H54 (cell line): ENCODE measurements around the gene RASL10A.

ENCODE experiments used
- DNase-seq: peaks from one replicate; pipeline ENCODE4 v3.0.0; 2011; ENCODE audit warnings: low spot score, mixed read lengths; ENCODE audit not compliant: insufficient read length
- FAIRE-seq: peaks from 3 replicates; lab custom pipeline; 2011; peaks lifted over from hg19 to GRCh38; lab: Jason Lieb, UNC
- POLR2A ChIP-seq: IDR thresholded peaks from 2 replicates; pipeline ENCODE4 v1.6.1; 2011; ENCODE audit warnings: low read depth, mild to moderate bottlenecking, low read length

Gene RASL10A

DNA sequence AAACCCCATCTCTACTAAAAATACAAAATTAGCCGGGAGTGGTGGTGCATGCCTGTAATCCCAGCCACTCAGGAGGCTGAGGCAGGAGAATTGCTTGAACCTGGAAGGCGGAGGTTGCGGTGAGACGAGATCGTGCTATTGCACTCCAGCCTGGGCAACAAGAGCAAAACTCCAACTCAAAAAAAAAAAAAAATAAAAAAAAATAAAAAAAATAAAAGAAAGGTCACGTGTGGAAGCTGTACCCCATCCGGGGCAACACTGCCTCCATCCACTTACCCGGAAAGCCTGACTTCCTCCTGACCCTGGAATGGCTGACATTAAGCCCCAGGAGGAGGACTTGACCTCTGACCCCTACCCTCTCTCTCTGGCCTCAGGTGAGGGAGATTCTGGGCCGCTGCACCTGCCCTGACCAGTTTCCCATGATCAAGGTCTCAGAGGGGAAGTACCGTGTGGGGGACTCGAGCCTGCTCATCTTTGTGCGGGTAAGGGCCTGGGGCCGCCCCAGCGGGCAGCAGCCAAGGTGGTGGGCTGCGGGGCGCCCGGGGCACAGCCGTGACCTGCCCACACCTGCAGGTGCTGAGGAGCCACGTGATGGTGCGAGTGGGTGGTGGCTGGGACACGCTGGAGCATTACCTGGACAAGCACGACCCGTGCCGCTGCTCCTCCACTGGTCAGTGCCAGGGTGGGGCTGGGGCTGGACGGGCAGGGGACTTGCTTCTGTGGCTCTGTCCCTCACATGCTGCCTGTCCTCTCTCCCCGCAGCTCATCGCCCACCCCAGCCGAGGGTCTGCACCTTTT lies 5.2 kb downstream of the RASL10A start:
- FAIRE-seq (no peak), DNase-seq (no peak)
- TF ChIP-seq POLR2A: no peak

DNA sequence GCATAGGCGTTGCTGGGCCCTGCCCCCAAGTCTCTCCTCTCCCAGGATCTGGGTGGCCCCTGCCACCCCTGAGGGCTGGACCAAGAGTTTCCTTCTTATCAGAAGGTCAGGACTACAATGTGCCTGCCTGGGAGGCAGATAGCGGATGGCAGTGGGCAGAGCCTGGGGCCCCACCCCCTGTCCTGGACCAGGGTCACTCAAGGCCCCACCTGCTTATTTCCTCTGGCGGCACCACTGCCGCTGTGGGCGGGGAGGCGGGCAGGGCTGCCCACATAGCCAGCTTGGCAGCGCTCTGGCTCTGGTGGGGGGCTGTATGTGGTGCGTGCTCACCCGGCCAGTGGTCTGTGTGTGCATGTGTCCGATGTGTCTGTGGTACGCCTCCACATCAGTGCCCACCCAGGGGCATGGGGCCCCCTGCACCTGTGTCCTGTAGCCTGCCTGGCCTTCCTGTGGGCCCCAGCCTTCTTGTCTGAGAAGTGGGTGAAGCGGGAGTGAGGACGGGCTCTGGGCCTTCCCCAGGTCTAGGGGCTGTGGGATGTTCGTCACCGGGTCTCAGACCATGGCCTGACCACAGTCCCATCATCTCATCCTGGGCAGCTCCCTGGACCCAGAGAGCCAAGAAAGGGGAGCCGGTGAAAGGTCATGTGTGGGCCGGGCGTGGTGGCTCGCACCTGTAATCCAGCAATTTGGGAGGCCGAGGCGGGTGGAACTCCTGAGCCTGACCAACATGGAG lies 6.0 kb downstream of the RASL10A start:
- FAIRE-seq (no peak), DNase-seq (no peak)
- no peak for TF ChIP-seq POLR2A

DNA sequence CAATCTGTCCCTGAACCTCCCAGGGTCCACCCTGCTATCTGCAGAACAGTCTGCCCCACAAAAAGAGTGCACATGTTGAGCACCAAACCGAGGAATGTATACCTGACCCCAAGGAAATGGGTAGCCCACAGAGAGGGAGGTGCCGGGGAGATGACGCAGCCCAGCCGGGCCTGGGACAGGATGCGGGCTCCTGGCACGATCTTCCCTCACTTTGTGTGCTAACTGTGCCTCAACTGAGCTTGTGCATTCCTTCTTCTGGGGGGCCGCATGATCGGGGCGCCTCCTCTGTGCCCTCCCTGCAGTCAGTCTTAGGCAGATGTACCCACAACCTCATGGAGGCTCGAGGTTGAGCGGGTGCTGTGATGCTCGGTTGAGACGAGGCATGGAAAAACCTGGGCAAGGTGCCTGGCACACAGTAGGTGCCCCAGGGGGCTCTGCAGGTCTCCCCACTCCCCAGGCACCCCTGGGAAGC lies 6.7 kb downstream of the RASL10A start:
- peak; percentile 82 for DNase-seq
- FAIRE-seq: no peak
- no peak for TF ChIP-seq POLR2A

DNA sequence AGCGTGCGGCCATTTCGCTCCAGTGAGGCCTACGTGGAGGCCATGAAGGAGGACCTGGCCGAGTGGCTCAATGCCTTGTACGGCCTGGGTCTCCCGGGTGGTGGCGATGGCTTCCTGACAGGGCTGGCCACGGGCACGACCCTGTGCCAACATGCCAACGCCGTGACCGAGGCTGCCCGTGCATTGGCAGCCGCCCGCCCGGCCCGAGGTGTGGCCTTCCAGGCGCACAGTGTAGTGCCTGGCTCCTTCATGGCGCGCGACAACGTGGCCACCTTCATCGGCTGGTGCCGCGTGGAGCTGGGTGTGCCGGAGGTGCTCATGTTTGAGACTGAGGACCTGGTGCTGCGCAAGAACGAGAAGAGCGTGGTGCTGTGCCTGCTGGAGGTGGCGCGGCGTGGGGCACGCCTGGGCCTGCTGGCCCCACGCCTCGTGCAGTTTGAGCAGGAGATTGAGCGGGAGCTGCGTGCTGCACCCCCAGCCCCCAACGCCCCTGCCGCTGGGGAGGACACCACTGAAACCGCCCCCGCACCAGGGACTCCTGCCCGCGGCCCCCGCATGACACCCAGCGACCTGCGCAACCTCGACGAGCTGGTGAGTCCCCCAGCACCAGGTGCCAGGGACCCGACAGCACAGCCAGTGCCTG lies 7.2 kb downstream of the RASL10A start:
- DNase-seq: no peak
- no peak for TF ChIP-seq POLR2A
- no peak for FAIRE-seq

DNA sequence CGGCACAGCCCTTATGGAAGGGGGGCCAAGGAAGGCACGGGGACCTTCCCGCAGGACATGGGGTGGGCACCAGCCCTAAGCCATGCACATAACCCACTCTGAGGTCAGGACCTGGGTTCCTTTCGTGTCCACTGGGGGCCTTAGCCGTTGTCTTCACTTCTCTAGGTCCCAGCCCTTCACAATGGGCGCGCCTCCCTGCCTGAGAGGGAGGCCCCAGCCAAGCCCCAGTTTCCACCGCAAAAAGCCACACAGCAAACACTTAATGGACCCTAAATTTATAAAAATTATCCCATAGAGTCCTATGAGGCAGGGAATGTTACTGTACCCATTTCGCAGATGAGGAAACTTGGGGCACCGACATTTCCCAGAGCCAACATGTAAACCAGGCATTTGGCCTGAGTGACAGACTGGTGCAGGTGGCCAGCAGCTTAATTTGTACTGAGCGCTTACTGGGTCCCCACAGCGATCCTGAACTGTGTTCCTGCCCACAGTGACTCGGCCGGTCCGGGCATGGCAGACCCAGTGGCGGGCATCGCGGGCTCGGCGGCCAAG lies 7.8 kb downstream of the RASL10A start:
- TF ChIP-seq POLR2A: no peak
- DNase-seq: no peak
- no peak for FAIRE-seq

DNA sequence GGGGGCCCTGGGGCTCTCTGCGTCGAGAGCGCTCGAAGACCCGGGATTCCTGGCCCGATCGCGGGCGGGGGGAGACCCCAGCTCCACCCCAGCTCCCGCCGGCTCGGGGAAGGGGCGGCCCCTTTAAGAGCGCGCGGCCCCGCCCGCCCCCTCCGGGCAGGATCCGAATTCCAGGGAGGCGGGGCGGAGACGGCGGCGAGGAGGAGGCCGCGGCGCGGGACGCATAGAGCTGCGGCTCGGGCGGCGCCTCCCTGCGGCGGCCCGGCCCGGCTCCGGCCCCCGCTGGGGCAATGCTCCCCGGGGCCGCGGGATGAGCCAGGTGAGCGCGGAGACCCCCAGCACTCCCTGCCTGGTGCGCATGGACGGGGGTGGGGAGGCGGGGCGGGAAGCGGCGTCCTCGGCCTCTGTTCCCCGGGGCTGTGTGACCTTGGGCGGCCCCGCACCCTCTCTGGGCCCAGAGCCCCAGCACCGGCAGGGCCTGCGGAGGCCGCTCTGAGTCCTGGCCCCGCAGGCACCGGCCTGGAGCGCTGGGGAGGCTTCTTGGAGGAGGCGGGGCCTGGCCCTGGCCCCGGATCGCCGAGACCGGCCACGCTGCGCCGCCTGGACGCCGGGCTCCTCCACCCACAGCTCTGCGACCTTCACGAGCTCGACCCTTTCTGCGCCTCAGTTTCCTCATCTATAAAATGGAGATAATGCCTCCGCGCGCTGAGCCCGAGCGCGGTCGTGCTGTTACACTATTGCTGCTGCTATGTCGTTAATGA lies 8.5 kb downstream of the RASL10A start:
- DNase-seq (peak; percentile 62), FAIRE-seq (no peak)
- TF ChIP-seq POLR2A: peak; percentile 68

DNA sequence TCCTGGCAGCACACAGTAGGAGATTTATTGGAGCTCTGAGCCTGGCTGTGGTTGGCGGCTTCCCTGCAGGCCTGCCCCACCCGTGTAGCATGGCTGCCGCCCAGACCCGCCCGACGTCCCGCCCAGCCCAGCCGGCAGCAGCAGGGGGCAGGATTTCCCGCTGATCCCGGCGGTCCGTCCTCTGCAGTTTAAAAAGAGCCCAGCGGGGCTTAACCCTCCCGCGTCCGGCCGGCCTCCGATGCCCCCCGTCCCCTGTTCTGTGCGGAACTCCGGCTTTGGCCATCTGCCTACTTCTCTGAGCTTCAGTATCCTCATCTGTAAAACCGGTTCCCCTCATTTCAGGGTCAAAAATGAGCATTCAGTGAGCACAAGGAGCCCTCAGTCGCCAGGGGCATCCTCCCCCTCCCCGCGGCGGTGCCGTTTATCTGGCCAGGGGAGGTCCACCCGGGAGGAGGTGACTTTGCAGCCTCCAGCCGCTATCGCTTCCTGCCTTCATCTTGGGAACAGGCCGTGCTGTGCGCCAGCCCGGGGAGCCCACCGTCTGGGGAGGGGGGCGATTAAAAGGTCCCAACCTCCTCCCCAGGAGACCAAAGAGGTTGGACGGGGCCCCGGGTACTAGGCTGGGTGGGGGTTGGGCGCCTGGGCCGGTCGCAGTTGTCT lies 9.2 kb downstream of the RASL10A start, which contains the start of gene GAS2L1:
Gene GAS2L1, plus strand, starts transcription at position 476 of the 660 bp plus-strand sequence. CDS start 1,456 bp downstream, outside the sequence.
- FAIRE-seq: no peak
- DNase-seq: peak; percentile 83
- no peak; the same call in 1 of the 2 replicates for TF ChIP-seq POLR2A

DNA sequence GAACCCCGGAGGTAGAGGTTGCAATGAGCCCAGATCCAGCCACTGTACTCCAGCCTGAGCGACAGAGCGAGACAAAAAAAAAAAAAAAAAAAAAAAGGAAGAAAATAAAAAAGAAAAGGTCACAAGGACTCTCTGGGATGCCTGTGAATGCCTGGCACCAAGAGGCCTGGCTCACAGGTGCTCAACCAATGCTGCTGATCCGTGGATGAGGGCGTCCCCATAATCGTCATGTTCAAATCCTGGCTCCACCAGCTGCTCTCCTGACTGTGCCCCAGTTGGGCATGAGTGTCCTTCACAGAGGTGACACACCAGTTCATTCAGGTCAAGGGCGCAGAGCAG lies 9.7 kb downstream of the RASL10A start:
- no peak for TF ChIP-seq POLR2A
- DNase-seq (no peak), FAIRE-seq (no peak)

DNA sequence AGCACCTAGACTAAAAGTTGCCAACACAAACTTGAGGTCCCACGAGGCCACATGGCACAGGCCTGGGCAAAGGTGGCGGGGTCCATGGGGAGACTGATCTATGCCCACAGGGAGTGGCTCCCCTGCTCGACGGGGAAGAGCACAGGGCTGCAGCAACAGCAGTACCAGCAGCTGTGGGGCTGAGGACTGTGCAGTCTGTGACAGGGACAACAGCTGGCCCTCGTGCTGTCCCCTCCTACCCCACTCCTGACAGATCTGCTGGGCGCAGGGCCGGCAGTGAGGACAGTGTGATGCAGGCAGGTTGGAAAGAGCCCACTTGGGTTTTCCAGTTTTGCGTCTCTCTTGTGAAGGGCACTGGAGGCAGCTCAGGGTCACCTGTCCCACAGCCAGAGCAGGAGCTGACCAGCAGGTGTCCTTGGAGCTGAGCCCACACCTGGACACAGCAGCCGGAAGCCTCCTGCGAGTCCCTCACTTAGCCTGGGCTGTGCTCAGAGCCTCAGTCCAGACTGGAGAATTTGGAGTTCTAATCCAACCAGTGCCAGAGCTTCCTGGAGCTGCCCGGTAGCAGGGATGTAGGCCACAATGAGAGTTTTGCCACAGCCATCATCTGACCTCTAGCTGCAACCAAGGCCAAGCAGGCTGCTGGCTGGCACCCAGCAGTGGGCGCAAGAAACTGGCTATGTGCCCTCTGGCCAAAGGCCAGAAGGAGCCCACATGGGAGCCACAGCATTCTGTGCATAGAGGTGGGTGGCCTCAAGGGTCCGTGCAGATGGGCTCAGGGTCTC lies 12.6 kb downstream of the RASL10A start:
- TF ChIP-seq POLR2A: no peak

DNA sequence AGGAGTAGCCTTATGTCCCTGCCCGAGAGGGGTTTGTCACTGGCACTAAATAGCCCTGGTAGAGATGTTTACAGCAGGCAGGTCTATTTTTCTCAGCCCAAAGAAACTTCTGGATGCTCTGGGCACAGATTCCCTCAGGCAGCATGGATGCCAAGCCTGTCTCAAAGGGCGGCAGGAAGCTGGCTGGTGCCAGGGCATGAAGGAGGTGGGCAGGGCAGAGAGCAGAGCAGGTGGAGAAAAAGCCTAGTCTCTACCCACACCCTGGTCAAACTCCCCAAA lies 13.2 kb downstream of the RASL10A start:
- FAIRE-seq (no peak), DNase-seq (no peak)
- no peak for TF ChIP-seq POLR2A

More for the DNA sequence above, 12.6 kb downstream of the RASL10A start:
- DNase-seq (no peak), FAIRE-seq (no peak)

DNA sequence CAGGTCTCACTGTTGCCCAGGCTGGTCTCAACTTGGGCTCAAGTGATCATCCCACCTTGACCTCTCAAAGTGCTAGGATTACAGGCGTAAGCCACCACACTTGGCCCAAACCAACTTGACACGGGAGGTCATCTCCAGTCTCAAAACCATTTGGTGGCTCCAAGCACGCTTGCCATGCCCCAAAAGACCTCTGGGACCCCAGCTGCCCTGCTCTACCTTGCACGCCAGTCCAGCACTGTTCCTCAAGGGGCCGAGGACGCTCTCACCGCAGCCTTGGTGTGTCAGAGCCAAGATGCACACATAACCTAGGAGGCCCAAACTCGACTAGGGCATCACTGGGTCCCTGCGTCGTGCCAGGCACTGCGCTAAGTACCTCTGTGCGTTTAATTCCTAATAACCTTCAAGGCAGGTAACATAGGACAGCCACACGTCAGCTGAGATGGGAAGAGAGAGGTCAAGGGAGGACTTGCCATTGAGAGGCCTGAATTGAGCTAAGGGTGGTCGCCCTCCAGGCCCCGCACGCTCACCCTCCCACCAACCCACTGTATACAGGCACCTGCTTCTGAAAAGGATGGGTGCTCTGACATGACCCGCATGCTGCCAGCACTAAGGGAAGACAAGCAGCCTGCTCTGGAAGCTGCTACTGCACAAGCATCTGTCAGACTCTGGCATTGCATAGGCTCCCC lies 13.6 kb downstream of the RASL10A start:
- FAIRE-seq (no peak), DNase-seq (no peak)
- TF ChIP-seq POLR2A: no peak
